ENCODE data around the gene EGFLAM.

DNA sequence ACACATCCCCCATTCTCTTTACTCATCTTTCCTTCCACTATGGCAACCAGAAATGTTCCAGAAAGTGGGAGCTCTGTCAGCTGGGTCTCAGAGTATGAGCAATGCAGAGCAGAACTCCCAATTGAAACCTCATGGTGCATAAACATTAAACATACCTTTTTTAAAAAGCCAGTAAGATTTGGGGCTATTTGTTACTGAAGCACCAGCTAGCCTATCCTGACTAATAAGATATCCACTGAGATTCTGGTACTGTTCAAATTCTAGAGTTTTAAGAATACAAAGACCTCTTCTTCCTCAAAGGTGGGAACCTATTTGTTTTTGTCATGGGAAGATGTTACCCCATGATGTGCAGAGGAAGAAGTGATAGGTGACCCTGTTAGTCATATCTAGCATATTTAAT, 46.1 kb upstream of the EGFLAM start:
- TF ChIP-seq, protein P1, sequence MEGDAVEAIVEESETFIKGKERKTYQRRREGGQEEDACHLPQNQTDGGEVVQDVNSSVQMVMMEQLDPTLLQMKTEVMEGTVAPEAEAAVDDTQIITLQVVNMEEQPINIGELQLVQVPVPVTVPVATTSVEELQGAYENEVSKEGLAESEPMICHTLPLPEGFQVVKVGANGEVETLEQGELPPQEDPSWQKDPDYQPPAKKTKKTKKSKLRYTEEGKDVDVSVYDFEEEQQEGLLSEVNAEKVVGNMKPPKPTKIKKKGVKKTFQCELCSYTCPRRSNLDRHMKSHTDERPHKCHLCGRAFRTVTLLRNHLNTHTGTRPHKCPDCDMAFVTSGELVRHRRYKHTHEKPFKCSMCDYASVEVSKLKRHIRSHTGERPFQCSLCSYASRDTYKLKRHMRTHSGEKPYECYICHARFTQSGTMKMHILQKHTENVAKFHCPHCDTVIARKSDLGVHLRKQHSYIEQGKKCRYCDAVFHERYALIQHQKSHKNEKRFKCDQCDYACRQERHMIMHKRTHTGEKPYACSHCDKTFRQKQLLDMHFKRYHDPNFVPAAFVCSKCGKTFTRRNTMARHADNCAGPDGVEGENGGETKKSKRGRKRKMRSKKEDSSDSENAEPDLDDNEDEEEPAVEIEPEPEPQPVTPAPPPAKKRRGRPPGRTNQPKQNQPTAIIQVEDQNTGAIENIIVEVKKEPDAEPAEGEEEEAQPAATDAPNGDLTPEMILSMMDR (IDR thresholded peaks at IDR 0.05; ENCODE audit: poor library complexity, severe bottlenecking) = no peak
- TF ChIP-seq EZH2 (IDR thresholded peaks at IDR 0.05; ENCODE audit: borderline replicate concordance, insufficient read depth, low read length, poor library complexity, severe bottlenecking) (no peak), MXI1 (conservative IDR thresholded peaks at IDR 0.05; ENCODE audit: poor library complexity, severe bottlenecking) (no peak), POLR2AphosphoS5 (IDR thresholded peaks at IDR 0.05) (no peak), SMC3 (conservative IDR thresholded peaks at IDR 0.05; ENCODE audit: poor library complexity) (no peak), EP300 (conservative IDR thresholded peaks at IDR 0.05; ENCODE audit: poor library complexity, severe bottlenecking) (no peak), RAD21 (conservative IDR thresholded peaks at IDR 0.05) (no peak), TAF1 (IDR thresholded peaks at IDR 0.05; ENCODE audit: low read depth) (no peak)
- TF ChIP-seq, protein P2, sequence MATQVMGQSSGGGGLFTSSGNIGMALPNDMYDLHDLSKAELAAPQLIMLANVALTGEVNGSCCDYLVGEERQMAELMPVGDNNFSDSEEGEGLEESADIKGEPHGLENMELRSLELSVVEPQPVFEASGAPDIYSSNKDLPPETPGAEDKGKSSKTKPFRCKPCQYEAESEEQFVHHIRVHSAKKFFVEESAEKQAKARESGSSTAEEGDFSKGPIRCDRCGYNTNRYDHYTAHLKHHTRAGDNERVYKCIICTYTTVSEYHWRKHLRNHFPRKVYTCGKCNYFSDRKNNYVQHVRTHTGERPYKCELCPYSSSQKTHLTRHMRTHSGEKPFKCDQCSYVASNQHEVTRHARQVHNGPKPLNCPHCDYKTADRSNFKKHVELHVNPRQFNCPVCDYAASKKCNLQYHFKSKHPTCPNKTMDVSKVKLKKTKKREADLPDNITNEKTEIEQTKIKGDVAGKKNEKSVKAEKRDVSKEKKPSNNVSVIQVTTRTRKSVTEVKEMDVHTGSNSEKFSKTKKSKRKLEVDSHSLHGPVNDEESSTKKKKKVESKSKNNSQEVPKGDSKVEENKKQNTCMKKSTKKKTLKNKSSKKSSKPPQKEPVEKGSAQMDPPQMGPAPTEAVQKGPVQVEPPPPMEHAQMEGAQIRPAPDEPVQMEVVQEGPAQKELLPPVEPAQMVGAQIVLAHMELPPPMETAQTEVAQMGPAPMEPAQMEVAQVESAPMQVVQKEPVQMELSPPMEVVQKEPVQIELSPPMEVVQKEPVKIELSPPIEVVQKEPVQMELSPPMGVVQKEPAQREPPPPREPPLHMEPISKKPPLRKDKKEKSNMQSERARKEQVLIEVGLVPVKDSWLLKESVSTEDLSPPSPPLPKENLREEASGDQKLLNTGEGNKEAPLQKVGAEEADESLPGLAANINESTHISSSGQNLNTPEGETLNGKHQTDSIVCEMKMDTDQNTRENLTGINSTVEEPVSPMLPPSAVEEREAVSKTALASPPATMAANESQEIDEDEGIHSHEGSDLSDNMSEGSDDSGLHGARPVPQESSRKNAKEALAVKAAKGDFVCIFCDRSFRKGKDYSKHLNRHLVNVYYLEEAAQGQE (IDR thresholded peaks at IDR 0.05; ENCODE audit: borderline replicate concordance) = no peak

Measured in neural cell (in vitro differentiated cells).